Measurements from ENCODE around the gene BLM. TPM values are rescaled to one million over a fixed set of nuclear protein-coding genes. Genes with fewer than 3 reads are reported as not detected.

BLM gene
- total and polyA plus RNA-seq, 2 of the 13 experiments (the other 11 are each of a cell fraction or from before 2014, with no cell fraction given): 5.1 to 11.8 TPM

GRCh38 chr15:90828111-90828510 lies 111.0 kb downstream of the BLM start:
- H3K9me3 ChIP-seq (ENCODE audit: low read length): no peaks in the 10 kb centered on the region
- TF ChIP-seq CBX1 (IDR thresholded peaks at IDR 0.05; ENCODE audit: low read depth): no peak
- no peak for TF ChIP-seq AHR (CRISPR knock-in tag; IDR thresholded peaks at IDR 0.05)
- TF ChIP-seq, protein P1, sequence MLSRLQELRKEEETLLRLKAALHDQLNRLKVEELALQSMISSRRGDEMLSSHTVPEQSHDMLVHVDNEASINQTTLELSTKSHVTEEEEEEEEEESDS (CRISPR knock-in tag; IDR thresholded peaks at IDR 0.05; ENCODE audit: borderline replicate concordance): no peak
- no peak for TF ChIP-seq SPEN (CRISPR knock-in tag; IDR thresholded peaks at IDR 0.05; ENCODE audit: low read depth)
- TF ChIP-seq ETV6 (CRISPR knock-in tag; conservative IDR thresholded peaks at IDR 0.05): no peak
- TF ChIP-seq FOXK1 (CRISPR knock-in tag; IDR thresholded peaks at IDR 0.05; ENCODE audit: borderline replicate concordance, low read depth): no peak
- TF ChIP-seq ZBTB1 (CRISPR knock-in tag; IDR thresholded peaks at IDR 0.05; ENCODE audit: borderline replicate concordance): no peak
- no peak for TF ChIP-seq ZBTB20 (CRISPR knock-in tag; IDR thresholded peaks at IDR 0.05; ENCODE audit: borderline replicate concordance, low read depth)
- no peak for TF ChIP-seq ZNF225 (CRISPR knock-in tag; IDR thresholded peaks at IDR 0.05)
- no peak for TF ChIP-seq RAD51 (IDR thresholded peaks at IDR 0.05; ENCODE audit: borderline replicate concordance)
- no peak for TF ChIP-seq NFYB (CRISPR knock-in tag; IDR thresholded peaks at IDR 0.05)
- TF ChIP-seq TSC22D2 (CRISPR knock-in tag; IDR thresholded peaks at IDR 0.05; ENCODE audit: borderline replicate concordance): no peak
- in situ Hi-C loops (cut with HindIII; ENCODE audit: extremely low pct_ligation_motif_present, low pct_unique_long_range_greater_than_20kb): no loop called here
- no peaks in the 10 kb centered on the region for H3K36me3 ChIP-seq (replicated peaks in 1 of 2; ENCODE audit: control insufficient read depth in 1 of 2, insufficient read depth in 2 of 2, low read length in 2 of 2)
- no peak overlapping the region for H2AFZ ChIP-seq (ENCODE audit: low read length)
- no peaks in the 10 kb centered on the region for H4K20me1 ChIP-seq (ENCODE audit: insufficient read depth, low read length)
- no peak overlapping the region for H3K9ac ChIP-seq (ENCODE audit: insufficient read depth, low read depth, low read length)
- CTCF ChIA-PET (ENCODE audit: low intra/inter-chr PET ratio, low total read pairs): no interaction called here
- H3K27me3 ChIP-seq (ENCODE audit: control insufficient read depth in 1 of 2, insufficient read depth in 2 of 2, low read length in 2 of 2): peaks cover 0 to 5% of the 10 kb centered on the region in 2 experiments; a peak in 1 of 5 replicates
- intact Hi-C loops (cut with micrococcal nuclease; ENCODE audit: unreplicated experiment): no loop called here
- H3K4me3 ChIP-seq (replicated peaks in 1 of 3; ENCODE audit: insufficient read depth in 1 of 3, low read depth in 2 of 3, low read length in 3 of 3): no peak overlapping the region
- peaks cover 26% of the 10 kb centered on the region for H3K4me1 ChIP-seq (ENCODE audit: insufficient read depth, low read length)
- no peaks in the 10 kb centered on the region for H3K79me2 ChIP-seq (ENCODE audit: insufficient read depth, low read length)
- FAIRE-seq (no peak), DNase-seq (ENCODE audit: low spot score) (no peak), ATAC-seq (no peak; the same call in 2 of the 3 replicates)
- peak overlapping the region; percentile 18; the same call in 1 of the 2 replicates for H3K4me2 ChIP-seq (ENCODE audit: low read depth, low read length)
- POLR2A ChIA-PET: no interaction called here
- no peak overlapping the region for H3K27ac ChIP-seq (ENCODE audit: extremely low read length, insufficient read depth, low read length)
- 12% methylated on average over 11 of the region's 12 CpGs for WGBS (ENCODE audit: low lambda C conversion rate)
- no TSS peak for BruUV-seq (replicated peaks)

Measured in HepG2 (cell line).